Thoracic aorta (tissue), 2 donors: ENCODE results near the gene COG7. TPM values are rescaled to one million over a fixed set of nuclear protein-coding genes. Genes with fewer than 3 reads are reported as not detected.

Source experiments
- ATAC-seq: fragments of 150-250 bp; one replicate; pipeline ENCODE4 v1.8.0; 2017; ENCODE audit warnings: low read depth; ENCODE audit not compliant: insufficient number of reproducible peaks, low FRiP score
- DNase-seq: peaks from one replicate; pipeline ENCODE4 v3.0.0-alpha.2; 2020; ENCODE audit warnings: low spot score
- H3K27ac ChIP-seq, 2 donors: fragments of 200-600 bp; sonication (generic); 1 replicate in 1 of 2; 2 replicates in 1 of 2; pipeline ENCODE4 v1.5.1; 2016; ENCODE audit warnings: mild to moderate bottlenecking in 2 of 2, moderate library complexity in 2 of 2
- H3K27me3 ChIP-seq: fragments of 200-600 bp; sonication (generic); replicated peaks from 2 replicates; pipeline ENCODE4 v1.6.0; 2016; ENCODE audit warnings: mild to moderate bottlenecking; ENCODE audit not compliant: insufficient read depth
- H3K36me3 ChIP-seq: fragments of 200-600 bp; sonication (generic); one replicate; pipeline ENCODE4 v1.5.1; 2016
- H3K4me1 ChIP-seq, 2 donors: fragments of 200-600 bp; sonication (generic); 1 replicate in 1 of 2; 2 replicates in 1 of 2; pipeline versions ENCODE4 v1.5.1 to v1.6.0; 2016; ENCODE audit warnings: low read depth in 2 of 2, mild to moderate bottlenecking in 1 of 2; ENCODE audit not compliant: control insufficient read depth in 1 of 2
- H3K4me3 ChIP-seq: fragments of 200-600 bp; sonication (generic); 2 replicates; pipeline ENCODE4 v1.5.1; 2016; ENCODE audit warnings: mild to moderate bottlenecking
- H3K9me3 ChIP-seq: fragments of 200-600 bp; sonication (generic); 2 replicates; pipeline ENCODE4 v1.5.1; 2016
- CTCF ChIP-seq: fragments of 200-600 bp; sonication (generic); IDR thresholded peaks from one replicate; pipeline ENCODE4 v1.5.1; 2019; ENCODE audit warnings: antibody characterized with exemption
- total RNA-seq, 2 donors: library from RNA; depleted of rRNA; stranded (reverse); fragments of >200 nt; gene quantifications; one replicate each; pipeline versions ENCODE4 v1.1.0 to v1.2.3, GENCODE V29; 2016

The COG7 gene
- total RNA-seq, 2 donors from 2014 or later, result 27.8 to 37.6 TPM

GRCh38 chr16:23374721-23375510 lies 78.1 kb downstream of the COG7 start:
- ATAC-seq, result no peak
- DNase-seq, result no peak
- no peak overlapping the region for H3K4me3 ChIP-seq
- H3K4me1 ChIP-seq, result no peaks in the 10 kb centered on the region
- H3K27me3 ChIP-seq, result no peaks in the 10 kb centered on the region
- no peak for TF ChIP-seq CTCF
- H3K27ac ChIP-seq, result no peak overlapping the region
- H3K9me3 ChIP-seq, result no peaks in the 10 kb centered on the region
- H3K36me3 ChIP-seq, result no peaks in the 10 kb centered on the region

- H3K4me3 ChIP-seq, result no peak overlapping the region
- H3K4me1 ChIP-seq, result no peaks in the 10 kb centered on the region
- DNase-seq (no peak), ATAC-seq (no peak)
- H3K36me3 ChIP-seq, result no peaks in the 10 kb centered on the region
- no peak for TF ChIP-seq CTCF
- no peak overlapping the region for H3K27ac ChIP-seq
- H3K27me3 ChIP-seq, result no peaks in the 10 kb centered on the region
- no peaks in the 10 kb centered on the region for H3K9me3 ChIP-seq
Measured at GRCh38 chr16:23373436-23374219, 79.4 kb downstream of the COG7 start.

- no peak for ATAC-seq
- no peak for TF ChIP-seq CTCF
- no peaks in the 10 kb centered on the region for H3K9me3 ChIP-seq
- no peak overlapping the region for H3K4me3 ChIP-seq
- H3K27ac ChIP-seq, result no peak overlapping the region
- no peaks in the 10 kb centered on the region for H3K4me1 ChIP-seq
- no peaks in the 10 kb centered on the region for H3K27me3 ChIP-seq
- no peak for DNase-seq
- no peaks in the 10 kb centered on the region for H3K36me3 ChIP-seq
Measured at GRCh38 chr16:23371368-23371767, 81.6 kb downstream of the COG7 start.

- no peak overlapping the region for H3K27ac ChIP-seq
- H3K36me3 ChIP-seq, result no peaks in the 10 kb centered on the region
- H3K27me3 ChIP-seq, result no peaks in the 10 kb centered on the region
- DNase-seq, result no peak
- TF ChIP-seq CTCF, result no peak
- no peak for ATAC-seq
- no peak overlapping the region for H3K4me3 ChIP-seq
- no peaks in the 10 kb centered on the region for H3K4me1 ChIP-seq
- no peaks in the 10 kb centered on the region for H3K9me3 ChIP-seq
Measured at GRCh38 chr16:23369416-23369815, 83.6 kb downstream of the COG7 start.

- DNase-seq (no peak), ATAC-seq (no peak)
- Histone ChIP-seq H3K27ac (no peak overlapping the region), H3K4me3 (no peak overlapping the region), H3K27me3 (no peaks in the 10 kb centered on the region), H3K4me1 (no peaks in the 10 kb centered on the region), H3K36me3 (no peaks in the 10 kb centered on the region), H3K9me3 (no peaks in the 10 kb centered on the region)
- no peak for TF ChIP-seq CTCF
Measured at GRCh38 chr16:23368469-23368868, 84.5 kb downstream of the COG7 start.
